Stimulated activated naive B cell treated with anti-CD40 and anti-IgM and Interleukin-4, amounts not matched to agents 10 μg/mL and 1 μg/mL and 100 μg/mL, for 72 hours (primary cell): ENCODE results near the gene ZNF474.
A peak's percentile ranks its signal among the peaks of the same experiment; 100 is the strongest.

Experiments
- ATAC-seq, 2 donors: fragments of 150-1000 bp; cut with Tn5 transposase; replicated peaks; 2 replicates each; pipeline ENCODE4 v1.10.0; 2021; ENCODE audit warnings: moderate library complexity in 1 of 2
- DNase-seq: peaks from one replicate; pipeline ENCODE4 v3.0.0; 2021
- H3K27ac Mint-ChIP-seq: one replicate; pipeline ENCODE4 v1.8.0; 2022; ENCODE audit warnings: mild to moderate bottlenecking, mixed read lengths
- H3K27me3 Mint-ChIP-seq, 2 donors: one replicate each; pipeline ENCODE4 v1.8.0; 2022; ENCODE audit warnings: mixed read lengths in 2 of 2
- H3K36me3 Mint-ChIP-seq, 2 donors: one replicate each; pipeline ENCODE4 v1.8.0; 2022; ENCODE audit warnings: mixed read lengths in 2 of 2, mild to moderate bottlenecking in 1 of 2
- H3K4me1 Mint-ChIP-seq, 2 donors: one replicate each; pipeline ENCODE4 v1.8.0; 2022; ENCODE audit warnings: mixed read lengths in 2 of 2, mild to moderate bottlenecking in 1 of 2
- H3K4me3 Mint-ChIP-seq, 2 donors: one replicate each; pipeline ENCODE4 v1.8.0; 2022; ENCODE audit warnings: mild to moderate bottlenecking in 2 of 2, mixed read lengths in 2 of 2, moderate library complexity in 1 of 2
- H3K9me3 Mint-ChIP-seq, 2 donors: one replicate each; pipeline ENCODE4 v1.8.0; 2022; ENCODE audit warnings: mixed read lengths in 2 of 2, mild to moderate bottlenecking in 1 of 2

ZNF474 gene

GRCh38 chr5:122190156-122190555 lies 60.8 kb downstream of the ZNF474 start:
- DNase-seq (no peak), ATAC-seq (no peak)
- H3K27me3 Mint-ChIP-seq = peaks cover 0 to 15% of the 10 kb centered on the region in 2 donors
- no peaks in the 10 kb centered on the region for H3K9me3 Mint-ChIP-seq
- H3K4me3 Mint-ChIP-seq = no peak overlapping the region
- H3K27ac Mint-ChIP-seq = no peak overlapping the region
- no peaks in the 10 kb centered on the region for H3K4me1 Mint-ChIP-seq
- H3K36me3 Mint-ChIP-seq = no peaks in the 10 kb centered on the region

GRCh38 chr5:122192497-122193496 lies 63.5 kb downstream of the ZNF474 start:
- peak; percentile 80 to 85 for ATAC-seq
- H3K27me3 Mint-ChIP-seq = peaks cover 0 to 15% of the 10 kb centered on the region in 2 donors
- H3K4me1 Mint-ChIP-seq = no peaks in the 10 kb centered on the region
- no peaks in the 10 kb centered on the region for H3K36me3 Mint-ChIP-seq
- H3K27ac Mint-ChIP-seq = no peak overlapping the region
- no peak for DNase-seq
- H3K9me3 Mint-ChIP-seq = no peaks in the 10 kb centered on the region
- no peak overlapping the region for H3K4me3 Mint-ChIP-seq

GRCh38 chr5:122195802-122196394 lies 66.6 kb downstream of the ZNF474 start:
- H3K36me3 Mint-ChIP-seq = no peaks in the 10 kb centered on the region
- DNase-seq (no peak), ATAC-seq (no peak)
- H3K9me3 Mint-ChIP-seq = no peaks in the 10 kb centered on the region
- H3K27ac Mint-ChIP-seq = no peak overlapping the region
- H3K4me3 Mint-ChIP-seq = no peak overlapping the region
- H3K27me3 Mint-ChIP-seq = peaks cover 0 to 15% of the 10 kb centered on the region in 2 donors
- no peaks in the 10 kb centered on the region for H3K4me1 Mint-ChIP-seq

- Mint-ChIP-seq H3K9me3 (no peaks in the 10 kb centered on the region), H3K36me3 (no peaks in the 10 kb centered on the region), H3K4me1 (no peaks in the 10 kb centered on the region), H3K27me3 (peaks cover 0 to 4% of the 10 kb centered on the region in 2 donors), H3K4me3 (no peak overlapping the region), H3K27ac (no peak overlapping the region)
- ATAC-seq = no peak
- DNase-seq = no peak
These were observed 69.8 kb downstream of the ZNF474 start for GRCh38 chr5:122199146-122199545.

GRCh38 chr5:122200450-122200849 lies 71.1 kb downstream of the ZNF474 start:
- no peak for DNase-seq
- Mint-ChIP-seq H3K9me3 (peaks cover 0 to under 1% of the 10 kb centered on the region in 2 donors), H3K27ac (no peak overlapping the region), H3K4me1 (no peaks in the 10 kb centered on the region), H3K4me3 (no peak overlapping the region), H3K36me3 (no peaks in the 10 kb centered on the region), H3K27me3 (peaks cover 0 to 4% of the 10 kb centered on the region in 2 donors)
- no peak for ATAC-seq

- Mint-ChIP-seq H3K27ac (no peak overlapping the region), H3K27me3 (peaks cover 0 to 4% of the 10 kb centered on the region in 2 donors), H3K9me3 (peaks cover 0 to 3% of the 10 kb centered on the region in 2 donors), H3K36me3 (no peaks in the 10 kb centered on the region), H3K4me3 (no peak overlapping the region), H3K4me1 (no peaks in the 10 kb centered on the region)
- ATAC-seq (no peak), DNase-seq (no peak)
These were observed 71.5 kb downstream of the ZNF474 start for GRCh38 chr5:122200865-122201264.

GRCh38 chr5:122201365-122201764 lies 72.0 kb downstream of the ZNF474 start:
- DNase-seq (no peak), ATAC-seq (no peak)
- no peaks in the 10 kb centered on the region for H3K4me1 Mint-ChIP-seq
- peaks cover 0 to 3% of the 10 kb centered on the region in 2 donors for H3K9me3 Mint-ChIP-seq
- peaks cover 0 to 4% of the 10 kb centered on the region in 2 donors for H3K27me3 Mint-ChIP-seq
- H3K4me3 Mint-ChIP-seq = no peak overlapping the region
- no peak overlapping the region for H3K27ac Mint-ChIP-seq
- H3K36me3 Mint-ChIP-seq = no peaks in the 10 kb centered on the region

GRCh38 chr5:122202952-122203351 lies 73.6 kb downstream of the ZNF474 start:
- Mint-ChIP-seq H3K4me1 (no peaks in the 10 kb centered on the region), H3K27ac (no peak overlapping the region), H3K27me3 (peaks cover 0 to 4% of the 10 kb centered on the region in 2 donors), H3K9me3 (peaks cover 0 to 3% of the 10 kb centered on the region in 2 donors), H3K4me3 (no peak overlapping the region), H3K36me3 (no peaks in the 10 kb centered on the region)
- DNase-seq = no peak
- ATAC-seq = no peak
